ENCODE measurements around the gene LRRC28.

Gene LRRC28

GRCh38 chr15:99438691-99439523 is 187.6 kb downstream of the LRRC28 start:
- DNase-seq: no peak

GRCh38 chr15:99439524-99439835 is 188.2 kb downstream of the LRRC28 start:
- no peak for DNase-seq

GRCh38 chr15:99440029-99440428 is 188.7 kb downstream of the LRRC28 start:
- no peak for DNase-seq

All from EL (cell line).